Measurements from ENCODE around the gene ANO6. TPM values are rescaled to one million over a fixed set of nuclear protein-coding genes. Genes with fewer than 3 reads are reported as not detected.

ANO6 gene
- total RNA-seq: 51.4 and 55.1 TPM in 2 replicates

GRCh38 chr12:45215419-45216229 lies at the start of gene ANO6:
Gene ANO6 (plus strand): TSS chr12:45216095. CDS start chr12:45216322, 227 bp downstream.

Other genes starting within 250 kb of the ANO6 start
- not detected in 2 replicates for gene DBX2, start 165.0 kb upstream of the ANO6 start, total RNA-seq